Endothelial cell of umbilical vein (primary cell): Measurements from ENCODE around the gene PDE8B.

Source experiments
- CTCF ChIP-seq, 2 donors: IDR thresholded peaks; 1 replicate in 1 of 2; 2 replicates in 1 of 2; pipeline ENCODE4 v1.5.1; 2011; ENCODE audit warnings: low read length in 2 of 2, mild to moderate bottlenecking in 2 of 2, moderate library complexity in 2 of 2, control low read depth in 1 of 2, inconsistent platforms in 1 of 2, low read depth in 1 of 2; ENCODE audit not compliant: insufficient read depth in 1 of 2; ENCODE audit errors: extremely low read depth in 1 of 2
- EZH2 ChIP-seq: IDR thresholded peaks from 2 replicates; pipeline ENCODE4 v1.6.1; 2012; ENCODE audit warnings: borderline replicate concordance, low read depth, mild to moderate bottlenecking, moderate library complexity, low read length, inconsistent platforms; ENCODE audit not compliant: severe bottlenecking
- JUN ChIP-seq: IDR thresholded peaks from 2 replicates; pipeline ENCODE4 v1.6.1; 2011; ENCODE audit warnings: borderline replicate concordance, low read depth; ENCODE audit not compliant: insufficient read length, insufficient read depth
- POLR2AphosphoS5 ChIP-seq: IDR thresholded peaks from 2 replicates; pipeline ENCODE4 v1.6.1; 2012; ENCODE audit warnings: low read depth, mild to moderate bottlenecking, control low read depth, low read length, moderate library complexity; ENCODE audit not compliant: insufficient read depth

DNA sequence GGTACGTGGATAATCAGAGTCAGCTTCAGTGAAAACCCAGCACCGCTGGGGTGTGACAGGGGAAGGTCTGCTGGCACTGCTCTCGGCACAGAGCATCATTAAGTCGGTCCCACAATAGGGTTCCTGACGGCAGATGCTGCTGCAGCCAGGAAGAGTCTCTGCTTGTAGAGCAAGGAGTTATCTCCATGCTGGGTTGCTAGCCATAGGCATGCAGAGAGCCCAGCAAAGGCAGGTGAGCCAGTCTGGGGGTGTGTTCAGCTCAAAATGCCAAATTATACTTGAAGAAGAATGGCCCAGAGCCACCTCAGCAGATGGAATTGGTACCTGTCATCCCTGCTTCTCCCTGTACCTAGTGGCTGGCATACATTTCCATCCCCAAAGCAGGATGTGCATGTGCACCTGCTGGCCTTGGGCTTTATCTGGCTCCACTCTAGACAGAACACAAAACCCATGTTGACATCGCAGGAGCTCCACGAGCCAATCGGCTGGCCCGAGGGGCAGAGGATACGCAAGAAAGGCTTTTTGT lies 180.8 kb downstream of the PDE8B start:
- TF ChIP-seq EZH2 = no peak
- no peak for TF ChIP-seq CTCF (IDR thresholded peaks at IDR 0.05; ENCODE audit: extremely low read depth in 1 of 2, insufficient read depth in 1 of 2, low read depth in 1 of 2, low read length in 2 of 2)
- TF ChIP-seq JUN = no peak
- TF ChIP-seq POLR2AphosphoS5 = no peak
